HEK293 (cell line): ENCODE data around the gene PTPRK.

ENCODE experiments used
- CTCF ChIA-PET: fragments of 350-600 bp; formaldehyde crosslinking; extraction: SDS; loops from one replicate; lab custom pipeline; 2021; ENCODE audit warnings: antibody characterized with exemption; lab: Yijun Ruan, JAX
- POLR2A ChIA-PET: fragments of 300-600 bp; formaldehyde crosslinking; extraction: SDS; loops from one replicate; lab custom pipeline; 2020; ENCODE audit warnings: antibody characterized with exemption, inconsistent platforms; lab: Yijun Ruan, JAX
- H3K27ac ChIP-seq: fragments of 200-500 bp; sonication (Bioruptor generic); 2 replicates; pipeline ENCODE4 v1.5.1; 2014; ENCODE audit warnings: low read depth, low read length, control low read depth, inconsistent platforms; ENCODE audit errors: extremely low read depth
- H3K36me3 ChIP-seq, 2 experiments: fragments of 200-500 bp in 1 of 2; sonication (Bioruptor generic) in 1 of 2; 1 replicate in 1 of 2; 2 replicates in 1 of 2; pipeline ENCODE4 v1.5.1; 2014 to 2017; ENCODE audit warnings: inconsistent platforms in 2 of 2, low read length in 2 of 2; ENCODE audit not compliant: control insufficient read depth in 2 of 2, insufficient read depth in 1 of 2
- H3K4me1 ChIP-seq: fragments of 200-500 bp; sonication (Bioruptor generic); 2 replicates; pipeline ENCODE4 v1.5.1; 2014; ENCODE audit warnings: mild to moderate bottlenecking, low read length, inconsistent platforms; ENCODE audit not compliant: control insufficient read depth, insufficient read depth
- H3K4me3 ChIP-seq: 2 replicates; pipeline ENCODE4 v1.5.1; 2011; ENCODE audit warnings: low read depth, mild to moderate bottlenecking, control low read depth, low read length, moderate library complexity
- H3K9me3 ChIP-seq: fragments of 200-500 bp; sonication (Bioruptor generic); 2 replicates; pipeline ENCODE4 v1.5.1; 2014; ENCODE audit warnings: low read depth, low read length, inconsistent platforms; ENCODE audit not compliant: control insufficient read depth, insufficient read depth
- BCL11A ChIP-seq: fragments of 450-650 bp; formaldehyde crosslinking; IDR thresholded peaks from 2 replicates; pipeline ENCODE4 v1.5.1; 2016; ENCODE audit warnings: low read depth, missing biosample characterization, missing genetic modification characterization
- CTCF ChIP-seq: fragments of 450-650 bp; formaldehyde crosslinking; IDR thresholded peaks from 2 replicates; pipeline ENCODE4 v1.5.1; 2016; ENCODE audit warnings: missing biosample characterization, missing genetic modification characterization
- EGR2 ChIP-seq: fragments of 450-650 bp; formaldehyde crosslinking; IDR thresholded peaks from 2 replicates; pipeline ENCODE4 v1.5.1; 2016; ENCODE audit warnings: low read depth, missing biosample characterization, missing genetic modification characterization
- IKZF3 ChIP-seq: fragments of 450-650 bp; IDR thresholded peaks from 2 replicates; pipeline ENCODE4 v1.5.0; 2018; ENCODE audit warnings: missing biosample characterization, mild to moderate bottlenecking, missing genetic modification characterization, moderate library complexity
- SALL2 ChIP-seq: fragments of 450-650 bp; formaldehyde crosslinking; IDR thresholded peaks from 2 replicates; pipeline ENCODE4 v1.5.0; 2017; ENCODE audit warnings: missing biosample characterization, mild to moderate bottlenecking, missing genetic modification characterization, borderline replicate concordance
- SCRT1 ChIP-seq: fragments of 450-650 bp; formaldehyde crosslinking; IDR thresholded peaks from 2 replicates; pipeline ENCODE4 v1.5.1; 2016; ENCODE audit warnings: missing biosample characterization, missing genetic modification characterization, borderline replicate concordance
- TCF7L2 ChIP-seq: IDR thresholded peaks from 2 replicates; pipeline ENCODE4 v1.6.1; 2011; ENCODE audit warnings: low read depth, mild to moderate bottlenecking, inconsistent platforms, low read length, moderate library complexity, borderline replicate concordance
- ZBTB44 ChIP-seq: fragments of 450-650 bp; IDR thresholded peaks from 2 replicates; pipeline ENCODE4 v1.5.1; 2018; ENCODE audit warnings: missing biosample characterization, mild to moderate bottlenecking, missing genetic modification characterization
- ZBTB49 ChIP-seq: fragments of 450-650 bp; formaldehyde crosslinking; IDR thresholded peaks from 2 replicates; pipeline ENCODE4 v1.5.1; 2016; ENCODE audit warnings: missing biosample characterization, missing genetic modification characterization, low read depth
- ZBTB7A ChIP-seq: fragments of 450-650 bp; formaldehyde crosslinking; IDR thresholded peaks from 2 replicates; pipeline ENCODE4 v1.5.1; 2016; ENCODE audit warnings: low read depth, missing biosample characterization, missing genetic modification characterization
- ZNF112 ChIP-seq: fragments of 450-650 bp; formaldehyde crosslinking; IDR thresholded peaks from 2 replicates; pipeline ENCODE4 v1.5.0; 2017; ENCODE audit warnings: missing biosample characterization, missing genetic modification characterization
- ZNF121 ChIP-seq: fragments of 450-650 bp; formaldehyde crosslinking; IDR thresholded peaks from 2 replicates; pipeline ENCODE4 v1.5.1; 2016; ENCODE audit warnings: missing biosample characterization, missing genetic modification characterization
- ZNF2 ChIP-seq: fragments of 450-650 bp; formaldehyde crosslinking; IDR thresholded peaks from 2 replicates; pipeline ENCODE4 v1.5.1; 2016; ENCODE audit warnings: missing biosample characterization, missing genetic modification characterization
- ZNF214 ChIP-seq: fragments of 450-650 bp; formaldehyde crosslinking; IDR thresholded peaks from 2 replicates; pipeline ENCODE4 v1.5.1; 2017; ENCODE audit warnings: missing biosample characterization, mild to moderate bottlenecking, missing genetic modification characterization, borderline replicate concordance
- ZNF311 ChIP-seq: fragments of 450-650 bp; formaldehyde crosslinking; IDR thresholded peaks from 2 replicates; pipeline ENCODE4 v1.5.1; 2017; ENCODE audit warnings: missing biosample characterization, missing genetic modification characterization, borderline replicate concordance
- ZNF324 ChIP-seq: fragments of 450-650 bp; formaldehyde crosslinking; IDR thresholded peaks from 2 replicates; pipeline ENCODE4 v1.5.1; 2016; ENCODE audit warnings: missing biosample characterization, missing genetic modification characterization
- ZNF433 ChIP-seq: fragments of 450-650 bp; formaldehyde crosslinking; IDR thresholded peaks from 2 replicates; pipeline ENCODE4 v1.5.1; 2016; ENCODE audit warnings: missing biosample characterization, missing genetic modification characterization, low read depth
- ZNF560 ChIP-seq: fragments of 450-650 bp; formaldehyde crosslinking; IDR thresholded peaks from 2 replicates; pipeline ENCODE4 v1.5.1; 2017; ENCODE audit warnings: missing biosample characterization, missing genetic modification characterization, borderline replicate concordance
- ZNF600 ChIP-seq: fragments of 450-650 bp; formaldehyde crosslinking; IDR thresholded peaks from 2 replicates; pipeline ENCODE4 v1.5.1; 2016; ENCODE audit warnings: missing biosample characterization, missing genetic modification characterization
- ZNF610 ChIP-seq: fragments of 450-650 bp; formaldehyde crosslinking; IDR thresholded peaks from 2 replicates; pipeline ENCODE4 v1.5.1; 2016; ENCODE audit warnings: missing biosample characterization, missing genetic modification characterization, borderline replicate concordance
- ZNF639 ChIP-seq: fragments of 450-650 bp; formaldehyde crosslinking; IDR thresholded peaks from 2 replicates; pipeline ENCODE4 v1.5.1; 2016; ENCODE audit warnings: missing biosample characterization, missing genetic modification characterization
- ZNF658 ChIP-seq: fragments of 450-650 bp; formaldehyde crosslinking; IDR thresholded peaks from 2 replicates; pipeline ENCODE4; 2016; ENCODE audit warnings: missing biosample characterization, missing genetic modification characterization
- ZNF664 ChIP-seq: fragments of 450-650 bp; formaldehyde crosslinking; IDR thresholded peaks from 2 replicates; pipeline ENCODE4 v1.5.1; 2016; ENCODE audit warnings: missing biosample characterization, missing genetic modification characterization
- ZNF791 ChIP-seq: fragments of 450-650 bp; formaldehyde crosslinking; IDR thresholded peaks from 2 replicates; pipeline ENCODE4 v1.5.1; 2016; ENCODE audit warnings: missing biosample characterization, missing genetic modification characterization
- ZSCAN16 ChIP-seq: fragments of 450-650 bp; formaldehyde crosslinking; IDR thresholded peaks from 2 replicates; pipeline ENCODE4 v1.5.1; 2016; ENCODE audit warnings: missing biosample characterization, missing genetic modification characterization

The PTPRK gene

GRCh38 chr6:128389820-128390534 is 130.4 kb downstream of the PTPRK start:
- H3K36me3 ChIP-seq: no peaks in the 10 kb centered on the region
- H3K27ac ChIP-seq: no peak overlapping the region
- POLR2A ChIA-PET: no interaction called here
- no peak overlapping the region for H3K4me3 ChIP-seq
- CTCF ChIA-PET: interaction anchor here (0.7 kb wide), 1 partner anchor 52 kb away, joined by 3 read pairs; no protein-coding TSS in a partner anchor
- H3K9me3 ChIP-seq: no peaks in the 10 kb centered on the region
- peaks cover 2% of the 10 kb centered on the region; the same call in 1 of the 2 replicates for H3K4me1 ChIP-seq
- TF ChIP-seq ZNF639 (no peak), ZNF664 (no peak), ZNF112 (no peak), ZNF324 (tag by site-specific recombination) (no peak), ZNF600 (tag by site-specific recombination) (no peak), EGR2 (tag by site-specific recombination) (no peak), ZNF433 (tag by site-specific recombination) (no peak), ZNF121 (tag by site-specific recombination) (no peak), ZBTB44 (tag by site-specific recombination) (no peak), ZSCAN16 (tag by site-specific recombination) (no peak), ZNF2 (tag by site-specific recombination) (no peak), ZNF560 (tag by site-specific recombination) (no peak), TCF7L2 (no peak), IKZF3 (tag by site-specific recombination) (no peak), ZNF791 (tag by site-specific recombination) (no peak)

DNA sequence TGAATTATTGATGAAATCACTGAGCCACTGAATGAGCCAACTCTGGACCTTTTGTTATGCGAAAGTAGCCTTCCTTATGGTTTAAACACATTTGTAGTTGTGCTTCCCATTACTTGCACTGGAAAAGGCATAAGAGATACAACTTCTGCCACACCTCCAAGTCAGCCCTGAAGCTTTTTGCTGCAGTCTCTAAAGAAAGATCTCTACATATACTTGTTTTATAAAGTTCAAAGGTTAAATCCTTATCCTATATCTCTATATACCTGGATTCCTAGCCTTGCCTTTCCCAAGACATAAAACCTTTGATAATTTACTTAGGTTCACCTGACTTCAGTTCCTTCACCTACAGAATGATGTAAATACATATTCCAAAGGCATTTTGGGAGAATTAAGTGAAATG is 132.0 kb downstream of the PTPRK start:
- CTCF ChIA-PET: interaction anchor here (0.7 kb wide), 1 partner anchor 128 kb away, joined by 3 read pairs; no protein-coding TSS in a partner anchor
- TF ChIP-seq SCRT1 (no peak), CTCF (tag by site-specific recombination) (no peak)
- TF ChIP-seq, all 188 proteins: peak for 0
- POLR2A ChIA-PET: interaction anchor here (0.6 kb wide), 1 partner anchor 19 kb away, joined by 3 read pairs; no protein-coding TSS in a partner anchor

GRCh38 chr6:128380891-128381290 is 139.5 kb downstream of the PTPRK start:
- H3K4me3 ChIP-seq: no peak overlapping the region
- no peaks in the 10 kb centered on the region for H3K36me3 ChIP-seq
- H3K27ac ChIP-seq: no peak overlapping the region
- no peaks in the 10 kb centered on the region for H3K9me3 ChIP-seq
- no peaks in the 10 kb centered on the region for H3K4me1 ChIP-seq
- ChIA-PET CTCF (no interaction called here), POLR2A (no interaction called here)
- TF ChIP-seq ZBTB49 (tag by site-specific recombination) (no peak), ZNF610 (no peak), BCL11A (tag by site-specific recombination) (no peak), ZBTB7A (tag by site-specific recombination) (no peak), ZNF311 (tag by site-specific recombination) (no peak), ZNF214 (no peak), ZNF658 (tag by site-specific recombination) (no peak), SALL2 (tag by site-specific recombination) (no peak)

More for the DNA sequence above, 132.0 kb downstream of the PTPRK start:
- Histone ChIP-seq H3K27ac (no peak overlapping the region), H3K4me1 (peaks cover 2% of the 10 kb centered on the region; the same call in 1 of the 2 replicates), H3K9me3 (no peaks in the 10 kb centered on the region), H3K36me3 (no peaks in the 10 kb centered on the region), H3K4me3 (no peak overlapping the region)
